Caco-2 (cell line): ENCODE results near the gene ZC2HC1C. TPM values are rescaled to one million over a fixed set of nuclear protein-coding genes. Genes with fewer than 3 reads are reported as not detected.

Experiments
- Bru-seq: library from RNA; stranded (reverse); fragments of 400-500 nt; gene quantifications from one replicate; lab custom pipeline; 2021; lab: Mats Ljungman, UMichigan
- BruChase-seq, 2 experiments: library from RNA; stranded (reverse); fragments of 400-500 nt; gene quantifications; one replicate each; lab custom pipeline; 2021; lab: Mats Ljungman, UMichigan
- BruUV-seq: library from RNA; stranded (reverse); fragments of 400-500 nt; replicated peaks from 2 replicates; lab custom pipeline; 2021; lab: Mats Ljungman, UMichigan
- CTCF ChIA-PET: fragments of 300-600 bp; sonication (Branson Sonifier 250); formaldehyde crosslinking; loops from one replicate; lab custom pipeline; 2022; ENCODE audit warnings: antibody characterized with exemption; lab: Charles Lee
- POLR2A ChIA-PET: fragments of 300-600 bp; sonication (Branson Sonifier 250); formaldehyde crosslinking; loops from one replicate; lab custom pipeline; 2022; ENCODE audit warnings: antibody characterized with exemption; lab: Charles Lee
- DNase-seq, 2 experiments: peaks; one replicate each; pipeline versions ENCODE4 v3.0.0 to v3.0.0-alpha.2; 2020 to 2022
- H3K27me3 ChIP-seq: replicated peaks from 2 replicates; pipeline ENCODE4 v1.6.0; 2011; ENCODE audit warnings: low read length; ENCODE audit not compliant: control insufficient read depth, insufficient read depth
- H3K36me3 ChIP-seq: 2 replicates; pipeline ENCODE4 v1.5.1; 2011; ENCODE audit warnings: low read length; ENCODE audit not compliant: control insufficient read depth, insufficient read depth
- H3K4me1 ChIP-seq: fragments of 250-450 bp; sonication (Bioruptor Pico); 2 replicates; pipeline ENCODE4 v1.5.1; 2020; ENCODE audit warnings: mild to moderate bottlenecking
- H3K4me3 ChIP-seq: 2 replicates; pipeline ENCODE4 v1.5.1; 2011; ENCODE audit warnings: low read depth, mild to moderate bottlenecking, control low read depth, low read length
- H3K9me3 ChIP-seq: fragments of 250-450 bp; sonication (Bioruptor Pico); 2 replicates; pipeline ENCODE4 v1.5.1; 2020; ENCODE audit warnings: mild to moderate bottlenecking, moderate library complexity
- H3K27ac Mint-ChIP-seq: one replicate; pipeline ENCODE4 v1.8.0; 2022; ENCODE audit warnings: mixed read lengths; ENCODE audit not compliant: unreplicated experiment
- H3K27me3 Mint-ChIP-seq: one replicate; pipeline ENCODE4 v1.8.0; 2022; ENCODE audit warnings: mixed read lengths; ENCODE audit not compliant: insufficient read depth, unreplicated experiment
- H3K36me3 Mint-ChIP-seq: one replicate; pipeline ENCODE4 v1.8.0; 2022; ENCODE audit warnings: mild to moderate bottlenecking, mixed read lengths; ENCODE audit not compliant: insufficient read depth, unreplicated experiment
- H3K4me1 Mint-ChIP-seq: one replicate; pipeline ENCODE4 v1.8.0; 2022; ENCODE audit warnings: low read depth, mixed read lengths; ENCODE audit not compliant: unreplicated experiment
- H3K4me3 Mint-ChIP-seq: one replicate; pipeline ENCODE4 v1.8.0; 2022; ENCODE audit warnings: mild to moderate bottlenecking, moderate library complexity, mixed read lengths; ENCODE audit not compliant: unreplicated experiment
- H3K9me3 Mint-ChIP-seq: one replicate; pipeline ENCODE4 v1.8.0; 2022; ENCODE audit warnings: mixed read lengths; ENCODE audit not compliant: unreplicated experiment
- intact Hi-C: fragments of 100-400 bp; cut with micrococcal nuclease; formaldehyde crosslinking; loops from one replicate; pipeline ENCODE4 v1.10.0; 2022; ENCODE audit not compliant: unreplicated experiment
- long read RNA-seq: library from polyadenylated mRNA; stranded (forward); transcript quantifications from one replicate; pipeline ENCODE4 v2.0.0, GENCODE V29; 2022
- total RNA-seq: library from RNA; stranded (reverse); gene quantifications from 2 replicates; pipeline ENCODE4 v1.2.3, GENCODE V29; 2022
- TF ChIP-seq, protein P1 (sequence below), 2 experiments: fragments of 200-600 bp in 1 of 2; IDR thresholded peaks; 1 replicate in 1 of 2; 2 replicates in 1 of 2; pipeline versions ENCODE4 v1.5.1 to v1.8.0; 2011 to 2022; ENCODE audit warnings: antibody characterized with exemption in 1 of 2, control low read depth in 1 of 2, inconsistent platforms in 1 of 2, low read depth in 1 of 2, low read length in 1 of 2, mild to moderate bottlenecking in 1 of 2, moderate library complexity in 1 of 2; ENCODE audit not compliant: insufficient read depth in 1 of 2, severe bottlenecking in 1 of 2, unreplicated experiment in 1 of 2

The ZC2HC1C gene, protein sequence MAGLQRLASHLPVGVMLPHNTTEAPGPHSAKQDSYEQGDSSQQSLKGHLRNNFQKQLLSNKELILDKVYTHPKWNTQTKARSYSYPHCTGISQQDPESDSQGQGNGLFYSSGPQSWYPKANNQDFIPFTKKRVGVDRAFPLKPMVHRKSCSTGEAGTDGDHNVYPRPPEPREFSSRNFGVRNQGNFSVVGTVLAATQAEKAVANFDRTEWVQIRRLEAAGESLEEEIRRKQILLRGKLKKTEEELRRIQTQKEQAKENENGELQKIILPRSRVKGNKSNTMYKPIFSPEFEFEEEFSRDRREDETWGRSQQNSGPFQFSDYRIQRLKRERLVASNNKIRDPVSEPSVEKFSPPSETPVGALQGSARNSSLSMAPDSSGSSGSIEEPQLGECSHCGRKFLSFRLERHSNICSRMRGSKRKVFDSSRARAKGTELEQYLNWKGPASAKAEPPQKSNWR
- total RNA-seq (2.5 and 3.8 TPM in 2 replicates), Bru-seq, nascent RNA (percentile 43 among the genes with signal in this experiment), BruChase-seq, experiment 1, labeled RNA remaining after a 2-hour chase (percentile 47 among the genes with signal in this experiment), BruChase-seq, experiment 2, labeled RNA remaining after a 6-hour chase (percentile 32 among the genes with signal in this experiment)
- long read RNA-seq, full-length matches to known transcripts: 7 of 9 reads
- long read RNA-seq, partial matches to known transcripts: 1 of 9 reads
- long read RNA-seq, other reads (novel, unspliced or antisense): 1 of 9 reads

DNA sequence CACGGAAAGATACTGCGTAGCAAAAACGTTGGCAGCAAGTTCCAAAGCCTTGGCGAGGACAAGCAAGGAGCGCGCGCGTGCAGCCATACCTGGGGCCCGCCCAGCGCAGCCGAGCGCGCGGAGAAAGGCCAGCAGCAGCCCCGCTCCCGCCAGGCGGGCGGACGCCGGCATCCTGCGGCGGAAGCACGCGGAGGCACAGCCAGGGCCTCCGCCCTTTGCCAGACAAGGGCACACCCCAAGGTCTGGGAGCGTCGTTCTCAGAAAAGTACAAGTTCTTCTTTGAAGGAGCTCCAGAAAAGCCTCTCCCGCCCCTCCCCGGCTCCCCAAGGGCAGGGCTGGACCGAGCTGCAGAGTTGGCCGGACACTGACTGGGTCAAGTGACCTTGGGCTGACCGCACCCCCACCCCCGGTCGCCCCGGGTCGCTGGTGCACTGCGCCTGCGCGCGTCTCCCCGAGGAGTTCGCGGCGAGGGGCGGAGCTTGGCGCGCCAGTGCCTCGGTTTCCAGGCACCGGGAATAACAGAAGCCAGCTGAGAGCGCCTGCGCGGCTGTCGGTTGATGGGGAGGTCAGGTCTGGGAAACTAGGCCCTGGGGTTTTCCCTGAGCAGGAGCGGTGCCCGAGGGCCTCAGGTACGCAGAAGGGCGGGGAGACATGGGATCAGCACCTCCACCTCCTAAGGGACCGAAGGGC, at the start of gene ZC2HC1C:
Gene ZC2HC1C (plus strand): TSS at position 521 of the 690 bp plus-strand sequence. CDS start 933 bp downstream, outside the sequence.
- intact Hi-C loops: loop anchor here (2.0 to 5.0 kb wide), 2 partner anchors 18 to 117 kb away; partner anchors contain the start of gene MLH3
- BruUV-seq: no TSS peak
- Mint-ChIP-seq H3K4me3 (no peak within 1 kb of the TSS), H3K27ac (no peak within 1 kb of the TSS), H3K27me3 (no peaks in the 10 kb centered on the region), H3K9me3 (no peaks in the 10 kb centered on the region), H3K4me1 (peaks cover 6% of the 10 kb centered on the region), H3K36me3 (peaks cover 6% of the 10 kb centered on the region)
- POLR2A ChIA-PET: interaction anchor here (0.6 to 1.0 kb wide), 7 partner anchors 9 to 192 kb away, joined by 3 to 7 read pairs (median 6); partner anchors contain the start of genes EIF2B2, PGF and RPS6KL1
- H3K27me3 ChIP-seq: no peaks in the 10 kb centered on the region
- TF ChIP-seq, protein P1, sequence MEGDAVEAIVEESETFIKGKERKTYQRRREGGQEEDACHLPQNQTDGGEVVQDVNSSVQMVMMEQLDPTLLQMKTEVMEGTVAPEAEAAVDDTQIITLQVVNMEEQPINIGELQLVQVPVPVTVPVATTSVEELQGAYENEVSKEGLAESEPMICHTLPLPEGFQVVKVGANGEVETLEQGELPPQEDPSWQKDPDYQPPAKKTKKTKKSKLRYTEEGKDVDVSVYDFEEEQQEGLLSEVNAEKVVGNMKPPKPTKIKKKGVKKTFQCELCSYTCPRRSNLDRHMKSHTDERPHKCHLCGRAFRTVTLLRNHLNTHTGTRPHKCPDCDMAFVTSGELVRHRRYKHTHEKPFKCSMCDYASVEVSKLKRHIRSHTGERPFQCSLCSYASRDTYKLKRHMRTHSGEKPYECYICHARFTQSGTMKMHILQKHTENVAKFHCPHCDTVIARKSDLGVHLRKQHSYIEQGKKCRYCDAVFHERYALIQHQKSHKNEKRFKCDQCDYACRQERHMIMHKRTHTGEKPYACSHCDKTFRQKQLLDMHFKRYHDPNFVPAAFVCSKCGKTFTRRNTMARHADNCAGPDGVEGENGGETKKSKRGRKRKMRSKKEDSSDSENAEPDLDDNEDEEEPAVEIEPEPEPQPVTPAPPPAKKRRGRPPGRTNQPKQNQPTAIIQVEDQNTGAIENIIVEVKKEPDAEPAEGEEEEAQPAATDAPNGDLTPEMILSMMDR (IDR thresholded peaks at IDR 0.05; ENCODE audit: insufficient read depth in 1 of 2, low read depth in 1 of 2, low read length in 1 of 2, severe bottlenecking in 1 of 2, unreplicated experiment in 1 of 2): no peak
- no peaks in the 10 kb centered on the region for H3K36me3 ChIP-seq
- H3K9me3 ChIP-seq: no peaks in the 10 kb centered on the region
- CTCF ChIA-PET: interaction anchor here (0.7 to 1.3 kb wide), 6 partner anchors 14 to 467 kb away, joined by 3 to 5 read pairs (median 3); partner anchors contain the start of gene RPS6KL1
- DNase-seq: peak; percentile 94 to 97
- peak within 1 kb of the TSS; percentile 54 for H3K4me3 ChIP-seq
- H3K4me1 ChIP-seq: peaks cover 5% of the 10 kb centered on the region

DNA sequence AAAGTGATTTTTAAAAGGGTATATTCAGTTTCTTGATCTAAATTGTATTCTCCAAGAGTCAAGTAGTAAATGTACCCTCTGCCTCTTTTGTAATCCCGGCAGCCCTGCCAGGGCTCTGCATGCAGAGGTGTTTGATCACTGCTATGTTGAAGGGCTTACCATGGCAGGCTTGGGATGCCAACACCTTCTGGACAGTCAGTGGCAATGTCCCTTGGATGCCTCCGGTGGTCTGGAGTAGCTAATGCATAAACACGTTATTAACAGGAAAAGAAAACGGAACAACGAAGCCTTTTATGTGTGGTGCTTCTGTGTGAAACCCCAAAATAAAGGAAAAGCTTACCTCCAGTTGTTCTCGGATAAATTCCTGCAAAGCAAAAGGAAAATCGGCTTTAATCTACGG, 46.8 kb upstream of the ZC2HC1C start:
- no peak overlapping the region for H3K4me3 ChIP-seq
- no peaks in the 10 kb centered on the region for H3K27me3 ChIP-seq
- no TSS peak for BruUV-seq
- TF ChIP-seq, protein P1 (IDR thresholded peaks at IDR 0.05; ENCODE audit: insufficient read depth in 1 of 2, low read depth in 1 of 2, low read length in 1 of 2, severe bottlenecking in 1 of 2, unreplicated experiment in 1 of 2): peak; percentile 51 to 62
- peaks cover 38% of the 10 kb centered on the region for H3K36me3 Mint-ChIP-seq
- peaks cover 18% of the 10 kb centered on the region for H3K4me1 Mint-ChIP-seq
- peak; percentile 47 to 50 for DNase-seq
- intact Hi-C loops: loop anchor here (1.0 kb wide), 2 partner anchors 71 to 75 kb away; no protein-coding TSS in a partner anchor
- H3K9me3 ChIP-seq: no peaks in the 10 kb centered on the region
- CTCF ChIA-PET: interaction anchor here (0.6 to 1.1 kb wide), 8 partner anchors 28 to 99 kb away, joined by 3 to 7 read pairs (median 3); partner anchors contain the start of genes ACYP1 and RPS6KL1
- no peak overlapping the region for H3K27ac Mint-ChIP-seq
- no peaks in the 10 kb centered on the region for H3K9me3 Mint-ChIP-seq
- H3K4me3 Mint-ChIP-seq: no peak overlapping the region
- H3K4me1 ChIP-seq: peaks cover 14% of the 10 kb centered on the region
- H3K27me3 Mint-ChIP-seq: no peaks in the 10 kb centered on the region
- POLR2A ChIA-PET: interaction anchor here (0.7 kb wide), 1 partner anchor 60 kb away, joined by 3 read pairs; no protein-coding TSS in a partner anchor
- H3K36me3 ChIP-seq: no peaks in the 10 kb centered on the region; the same call in 1 of the 2 replicates
